HG03439 (cell line): ENCODE measurements around the gene AUNIP.

ENCODE experiments used
- ATAC-seq: cut with Tn5 transposase; IDR thresholded peaks from one replicate; pipeline ENCODE4 v1.9.1; 2021; ENCODE audit warnings: mild to moderate bottlenecking, moderate library complexity; ENCODE audit not compliant: unreplicated experiment

AUNIP gene

GRCh38 chr1:25832336-25833037, 26.8 kb downstream of the AUNIP start:
- no peak for ATAC-seq

DNA sequence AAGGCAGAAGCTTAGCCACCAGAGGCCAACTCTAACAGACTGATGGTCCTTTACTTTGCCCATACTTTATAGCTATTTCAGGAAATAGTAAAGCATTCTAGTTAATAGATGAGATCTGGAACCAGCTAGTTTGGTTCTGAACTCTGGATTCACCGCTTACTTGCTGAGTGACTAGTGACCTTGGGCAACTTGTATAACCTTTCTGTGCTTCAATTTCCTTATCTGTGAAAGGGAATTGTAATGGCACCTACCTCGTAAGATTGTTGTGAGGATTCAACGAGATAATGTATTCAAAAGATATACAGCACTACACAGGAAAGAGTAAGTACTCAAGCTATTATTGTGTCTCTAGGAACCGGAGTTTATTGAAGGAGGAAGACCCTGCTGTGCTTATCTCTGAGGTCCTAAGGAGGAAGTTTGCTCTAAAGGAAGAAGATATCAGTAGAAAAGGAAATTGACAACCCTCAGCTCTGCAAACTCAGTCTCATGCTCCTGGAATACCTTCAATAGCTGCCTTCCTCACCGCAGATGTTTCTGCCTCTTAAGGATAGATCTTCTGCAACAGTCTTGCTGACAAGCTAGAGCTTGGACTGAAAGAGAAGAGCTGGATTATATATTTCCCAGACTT, 27.6 kb downstream of the AUNIP start:
- no peak for ATAC-seq

DNA sequence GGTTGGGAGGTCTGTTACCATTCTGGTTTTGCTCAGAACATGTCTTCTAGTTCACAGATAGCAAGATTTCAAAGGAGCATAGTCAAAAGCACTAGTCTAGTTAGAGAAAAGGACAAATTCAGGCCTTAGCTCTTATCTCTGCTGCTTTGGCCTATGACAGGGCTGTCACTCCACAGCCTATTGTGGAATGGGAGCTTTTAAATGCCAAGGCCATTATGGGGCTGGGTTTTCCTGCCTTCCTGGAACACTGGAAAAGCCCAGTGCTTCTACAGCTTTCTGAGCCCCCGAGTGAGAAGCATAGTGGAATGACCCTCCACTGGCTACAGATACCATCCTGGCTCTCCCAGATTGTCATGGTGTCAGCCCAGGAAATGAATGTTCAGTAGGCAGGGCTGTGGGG, 30.2 kb downstream of the AUNIP start:
- no peak for ATAC-seq

GRCh38 chr1:25828491-25828890, 30.8 kb downstream of the AUNIP start:
- no peak for ATAC-seq

DNA sequence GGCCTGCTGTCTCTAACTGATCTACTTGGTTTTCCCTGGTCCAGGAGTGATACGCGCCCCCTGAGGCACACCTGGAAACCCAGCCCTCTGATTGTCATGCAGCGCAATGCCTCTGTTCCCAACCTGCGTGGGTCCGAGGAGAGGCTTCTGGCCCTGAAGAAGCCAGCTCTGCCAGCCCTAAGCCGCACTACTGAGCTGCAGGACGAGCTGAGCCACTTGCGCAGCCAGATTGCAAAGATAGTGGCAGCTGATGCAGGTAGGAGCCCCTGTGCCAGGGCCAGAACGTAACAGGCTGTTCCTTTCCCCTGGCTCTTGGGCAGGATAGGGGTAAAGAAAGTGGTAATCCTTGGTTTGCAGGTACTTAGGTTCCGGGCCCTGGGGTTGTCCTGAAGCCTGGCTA, 32.7 kb downstream of the AUNIP start:
- no peak for ATAC-seq

DNA sequence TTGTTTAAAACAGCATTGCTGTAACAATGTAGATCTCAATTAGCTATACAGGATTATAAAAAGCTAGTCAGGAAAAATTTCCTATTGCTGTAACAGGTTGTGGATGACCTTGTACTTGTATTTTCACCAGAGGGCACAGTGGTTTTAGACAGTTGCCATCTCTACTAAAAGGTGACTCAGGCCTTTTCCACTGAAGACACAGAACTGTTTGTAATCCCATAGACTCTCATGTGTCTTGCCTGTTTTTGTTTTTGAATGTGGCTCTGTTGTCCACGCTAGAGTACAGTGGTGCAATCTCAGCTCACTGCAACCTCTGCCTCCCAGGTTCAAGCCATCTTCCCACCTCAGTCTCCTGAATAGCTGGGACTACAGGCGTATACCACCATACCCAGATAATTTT, 33.7 kb downstream of the AUNIP start:
- no peak for ATAC-seq

DNA sequence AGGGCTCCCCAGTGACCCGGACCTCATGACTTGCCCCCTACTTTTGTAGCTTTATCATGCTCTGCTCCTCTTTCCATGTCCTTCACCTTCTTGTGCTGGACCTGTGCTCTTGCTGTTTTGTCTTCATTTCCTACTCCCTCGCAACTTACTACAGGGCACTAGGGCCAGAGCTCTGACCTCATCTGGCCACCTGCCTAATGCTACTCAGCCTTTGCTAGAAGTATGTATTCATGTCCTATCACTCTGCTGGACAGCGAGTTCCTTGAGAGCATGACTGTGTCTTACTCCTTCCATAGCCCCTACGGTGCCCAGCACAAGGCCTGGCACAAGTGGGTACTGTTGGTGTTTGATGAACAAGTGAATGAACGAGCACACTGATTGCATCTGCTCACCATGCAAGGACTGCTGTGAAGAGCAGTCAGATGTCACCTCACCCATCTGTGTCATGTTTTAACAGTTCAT, 37.6 kb downstream of the AUNIP start:
- no peak for ATAC-seq

DNA sequence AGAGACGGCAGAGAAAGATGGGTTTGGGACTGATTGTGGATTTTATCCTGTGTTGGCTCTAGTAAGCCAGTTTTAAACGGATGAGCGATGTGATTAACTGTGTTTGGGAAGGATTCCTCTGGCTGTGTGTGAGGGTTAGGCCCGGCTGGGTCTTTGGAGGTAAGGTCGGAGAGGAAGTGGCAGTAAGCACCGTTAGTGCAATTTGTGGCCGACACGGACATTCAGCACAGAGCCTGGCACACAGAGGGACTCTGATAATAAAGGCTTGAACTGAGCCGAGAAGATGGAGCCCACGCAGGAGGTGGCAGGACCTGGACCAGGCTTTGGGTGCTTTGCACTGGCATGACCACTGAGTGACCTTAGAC, 38.2 kb downstream of the AUNIP start:
- ATAC-seq: no peak

- ATAC-seq: peak; percentile 34
These were observed 38.8 kb downstream of the AUNIP start for GRCh38 chr1:25820247-25821111.

DNA sequence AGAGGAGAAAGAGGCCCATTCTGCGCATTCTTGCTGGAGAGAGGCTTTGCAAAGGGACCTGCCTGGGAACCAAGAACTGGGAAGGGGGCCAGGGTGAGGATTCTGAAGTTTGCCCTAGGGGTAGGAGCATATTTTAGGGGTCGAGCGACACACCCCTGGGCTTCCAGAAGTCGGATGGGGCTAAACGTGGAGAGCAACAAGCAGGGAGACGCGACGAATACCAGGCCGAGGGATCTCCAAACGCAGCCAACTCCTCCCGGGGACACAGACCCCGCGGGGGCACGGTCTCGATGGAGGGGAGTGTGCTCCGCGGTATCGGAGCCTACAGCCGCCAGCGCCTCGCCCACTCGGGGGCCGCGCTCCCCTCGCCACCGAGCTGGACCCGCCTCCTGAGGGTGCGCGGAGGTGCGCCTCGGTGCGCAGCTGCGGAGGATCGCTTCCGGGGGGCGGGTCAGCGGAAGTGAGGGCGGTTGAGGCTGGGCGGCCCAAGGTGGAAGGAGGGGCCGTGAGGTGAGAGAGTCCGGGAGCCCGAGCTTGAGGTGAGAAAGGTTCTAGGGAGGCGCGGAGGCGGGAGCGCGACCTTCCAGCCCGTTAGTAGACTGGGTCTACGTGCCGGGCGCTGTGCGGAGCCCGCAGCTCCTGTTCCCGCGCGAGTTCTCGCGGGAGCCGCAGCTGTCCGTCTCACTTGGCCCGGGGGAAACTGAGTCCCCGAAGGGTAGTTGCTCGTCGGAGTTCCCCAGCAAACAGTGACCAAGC, 39.6 kb downstream of the AUNIP start, which contains the start of gene MTFR1L:
TSS of gene MTFR1L (plus strand) at position 464 of the 756 bp plus-strand sequence. CDS start 3,151 bp downstream, outside the sequence.
- peak; percentile 84 for ATAC-seq

DNA sequence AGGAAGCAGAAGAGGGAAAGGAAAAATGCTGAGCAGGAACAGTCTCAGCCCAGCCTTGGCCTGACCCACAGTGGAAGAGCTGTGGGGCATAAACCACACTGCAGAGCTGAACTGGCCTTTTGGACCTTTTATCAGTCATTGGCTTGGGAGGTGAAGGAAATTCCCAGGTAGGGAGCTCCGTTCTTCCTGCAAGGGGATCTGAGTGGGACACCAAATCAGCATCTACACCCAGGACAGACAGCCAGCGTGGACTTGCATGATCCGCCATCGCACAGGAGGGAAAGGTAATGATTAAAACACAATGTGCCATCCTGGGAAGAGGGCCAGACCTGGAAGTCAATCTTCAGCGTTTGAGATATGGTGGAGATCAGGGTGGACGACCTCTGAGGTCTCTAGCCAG, 40.7 kb downstream of the AUNIP start:
- no peak for ATAC-seq

DNA sequence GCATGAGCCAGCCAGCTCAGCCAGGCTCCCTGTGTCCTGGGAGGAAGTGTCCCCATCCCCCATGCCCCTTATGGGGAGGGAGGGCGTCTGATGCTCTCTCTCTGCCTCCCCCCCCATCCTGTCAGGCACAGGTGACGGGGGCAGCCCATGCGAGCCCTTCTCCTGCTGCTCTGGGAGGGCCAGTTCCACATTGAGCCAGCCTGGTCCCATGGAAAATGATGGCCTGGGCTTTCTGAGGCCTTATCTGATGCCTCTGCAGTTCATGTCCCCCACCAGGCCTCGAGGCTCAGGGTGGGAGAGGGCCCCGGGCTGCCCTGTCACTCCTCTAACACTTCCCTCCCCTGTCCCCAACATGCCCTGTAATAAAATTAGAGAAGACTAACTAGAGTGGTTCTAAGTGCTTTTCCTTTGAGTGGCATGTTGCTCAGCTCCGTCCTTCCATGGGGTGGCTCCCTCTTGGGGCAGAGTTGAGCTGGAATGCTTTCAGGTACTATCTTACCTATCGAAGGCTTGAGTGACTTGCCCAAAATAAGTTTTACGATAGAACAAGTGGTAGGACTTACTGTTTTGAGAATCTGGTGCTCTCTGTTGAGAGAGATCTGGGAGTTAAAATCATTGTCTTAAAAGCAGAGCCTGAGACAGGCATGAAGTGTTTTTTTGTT, 41.3 kb downstream of the AUNIP start:
- no peak for ATAC-seq

DNA sequence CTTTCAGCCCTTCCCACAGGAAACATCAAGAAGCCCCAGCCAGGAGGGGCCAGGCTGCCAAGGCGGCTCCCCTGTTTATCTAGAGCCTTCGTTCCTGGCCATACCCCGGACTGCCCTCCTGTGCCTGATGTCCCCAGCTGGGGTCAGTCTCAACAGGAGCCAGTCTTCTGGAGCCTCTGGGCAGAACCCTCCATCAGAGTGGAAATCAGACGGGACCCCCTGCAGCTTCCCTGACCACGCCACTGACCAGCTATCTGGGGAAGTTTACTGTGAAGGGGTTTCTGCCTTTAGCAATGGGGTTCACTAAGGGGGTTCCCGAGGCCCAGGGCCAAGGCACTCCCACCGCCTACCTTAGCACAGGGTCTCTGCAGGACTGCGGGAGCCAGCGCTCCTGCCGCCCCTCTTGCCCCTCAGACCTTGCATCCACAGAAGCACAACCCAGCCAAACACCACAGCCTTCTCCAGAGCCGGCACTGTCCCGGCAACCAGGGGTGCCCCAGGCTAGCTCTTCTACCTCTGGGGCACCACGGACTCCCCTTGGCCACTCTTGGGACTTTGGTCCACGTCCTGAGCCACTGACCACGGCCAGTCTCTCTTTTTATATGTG, 43.0 kb downstream of the AUNIP start:
- no peak for ATAC-seq

GRCh38 chr1:25815208-25816111, 43.8 kb downstream of the AUNIP start:
- no peak for ATAC-seq

GRCh38 chr1:25814549-25815087, 44.6 kb downstream of the AUNIP start:
- ATAC-seq: no peak

GRCh38 chr1:25813734-25814471, 45.4 kb downstream of the AUNIP start:
- ATAC-seq: no peak

GRCh38 chr1:25813071-25813733, 46.1 kb downstream of the AUNIP start:
- ATAC-seq: no peak
